ENCODE measurements around the gene RAB11FIP4. TPM values are rescaled to one million over a fixed set of nuclear protein-coding genes. Genes with fewer than 3 reads are reported as not detected.

Gene RAB11FIP4
- total and polyA plus RNA-seq, 9 donors: 1.8 to 16.5 (median 6.4) TPM

DNA sequence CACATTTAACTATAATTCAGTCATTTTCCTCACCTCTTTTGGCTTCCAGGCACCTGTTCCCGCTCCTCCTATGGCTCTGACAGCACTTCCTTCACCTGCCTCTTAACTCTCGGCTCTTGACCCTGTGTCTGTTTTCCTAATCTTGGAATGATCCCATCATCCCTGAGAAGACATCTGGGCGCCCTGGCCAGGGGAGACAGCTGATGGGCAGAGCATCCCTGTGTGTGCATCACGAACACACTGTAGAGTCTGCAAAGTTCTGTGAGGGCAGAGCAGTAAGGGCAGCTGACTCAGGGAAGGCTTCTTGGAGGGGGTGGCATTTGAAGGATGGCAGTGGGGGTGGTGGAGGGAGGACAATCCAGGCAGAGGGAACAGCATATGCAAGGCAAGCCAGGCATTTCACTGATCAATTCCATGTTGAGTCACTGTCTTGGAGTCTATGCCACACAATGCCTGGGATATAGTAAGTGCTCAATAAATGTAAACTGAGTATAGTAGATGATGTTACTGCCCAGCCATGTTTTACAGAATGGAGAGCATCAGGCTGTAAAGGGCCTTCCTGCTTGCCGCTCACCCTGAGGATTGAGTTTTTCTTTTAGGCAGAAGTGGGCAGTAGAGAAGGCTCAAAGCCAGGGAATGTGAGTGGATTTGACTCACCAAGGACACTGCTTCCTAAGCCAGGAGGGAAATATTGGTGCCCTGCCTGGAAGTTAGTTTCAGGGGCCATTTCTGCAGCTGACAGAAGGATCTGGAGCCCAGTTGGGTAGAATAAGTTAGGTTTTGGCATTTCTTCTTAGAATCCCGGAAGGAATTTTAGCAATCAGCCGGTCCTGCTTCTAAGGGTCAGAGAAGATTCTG is 5.8 kb upstream of the RAB11FIP4 start:
- TF ChIP-seq, protein P1, sequence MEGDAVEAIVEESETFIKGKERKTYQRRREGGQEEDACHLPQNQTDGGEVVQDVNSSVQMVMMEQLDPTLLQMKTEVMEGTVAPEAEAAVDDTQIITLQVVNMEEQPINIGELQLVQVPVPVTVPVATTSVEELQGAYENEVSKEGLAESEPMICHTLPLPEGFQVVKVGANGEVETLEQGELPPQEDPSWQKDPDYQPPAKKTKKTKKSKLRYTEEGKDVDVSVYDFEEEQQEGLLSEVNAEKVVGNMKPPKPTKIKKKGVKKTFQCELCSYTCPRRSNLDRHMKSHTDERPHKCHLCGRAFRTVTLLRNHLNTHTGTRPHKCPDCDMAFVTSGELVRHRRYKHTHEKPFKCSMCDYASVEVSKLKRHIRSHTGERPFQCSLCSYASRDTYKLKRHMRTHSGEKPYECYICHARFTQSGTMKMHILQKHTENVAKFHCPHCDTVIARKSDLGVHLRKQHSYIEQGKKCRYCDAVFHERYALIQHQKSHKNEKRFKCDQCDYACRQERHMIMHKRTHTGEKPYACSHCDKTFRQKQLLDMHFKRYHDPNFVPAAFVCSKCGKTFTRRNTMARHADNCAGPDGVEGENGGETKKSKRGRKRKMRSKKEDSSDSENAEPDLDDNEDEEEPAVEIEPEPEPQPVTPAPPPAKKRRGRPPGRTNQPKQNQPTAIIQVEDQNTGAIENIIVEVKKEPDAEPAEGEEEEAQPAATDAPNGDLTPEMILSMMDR (IDR thresholded peaks at IDR 0.05): no peak
- TF ChIP-seq EP300 (IDR thresholded peaks at IDR 0.05): no peak
- TF ChIP-seq POLR2A (IDR thresholded peaks at IDR 0.05): no peak
- DNase-seq: no peak
- H3K4me3 ChIP-seq: no peak overlapping the region
- no peaks in the 10 kb centered on the region for H3K9me3 ChIP-seq
- H3K4me1 ChIP-seq (ENCODE audit: insufficient read depth): no peaks in the 10 kb centered on the region
- H3K27me3 ChIP-seq: no peaks in the 10 kb centered on the region
- no peak overlapping the region for H3K27ac ChIP-seq
- H3K36me3 ChIP-seq: no peaks in the 10 kb centered on the region
- 69 to 79% (median 70%) methylated on average over 7 of the region's 7 CpGs for WGBS, 3 donors
- intact Hi-C loops (cut with DNase I): no loop called here

DNA sequence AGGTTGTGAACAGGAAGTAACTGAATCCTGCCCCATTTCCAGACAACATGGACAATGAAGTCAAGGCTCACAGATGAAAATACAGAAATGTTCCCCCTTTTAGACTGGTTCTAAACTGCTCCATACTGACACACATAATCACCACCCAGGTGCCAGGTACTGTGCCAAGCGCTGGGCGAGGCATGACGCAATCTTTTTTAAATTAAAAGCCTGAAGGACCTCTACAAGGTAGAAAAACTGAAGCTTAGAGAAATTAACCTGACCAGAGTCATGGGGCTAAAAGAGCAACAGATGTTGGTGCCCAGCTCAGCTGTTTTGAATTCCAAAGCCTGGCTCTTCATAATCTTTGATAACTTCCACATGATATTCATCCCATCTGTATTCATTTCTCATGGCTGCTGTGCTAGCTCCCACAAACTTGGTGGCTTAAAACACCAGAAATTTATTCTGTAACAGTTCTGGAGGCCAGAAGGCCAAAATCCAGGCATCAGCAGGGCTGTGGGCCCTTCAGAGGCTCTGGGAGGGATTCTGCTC is 4.9 kb upstream of the RAB11FIP4 start:
- WGBS, 3 donors: 84 to 85% (median 85%) methylated on average over 3 of the region's 3 CpGs
- TF ChIP-seq EP300 (IDR thresholded peaks at IDR 0.05): no peak
- TF ChIP-seq, protein P1 (IDR thresholded peaks at IDR 0.05): no peak
- no peak for TF ChIP-seq POLR2A (IDR thresholded peaks at IDR 0.05)
- no peaks in the 10 kb centered on the region for H3K4me1 ChIP-seq (ENCODE audit: insufficient read depth)
- H3K27me3 ChIP-seq: no peaks in the 10 kb centered on the region
- H3K36me3 ChIP-seq: no peaks in the 10 kb centered on the region
- no peak overlapping the region for H3K4me3 ChIP-seq
- intact Hi-C loops (cut with DNase I): no loop called here
- DNase-seq: no peak
- H3K27ac ChIP-seq: no peak overlapping the region
- H3K9me3 ChIP-seq: no peaks in the 10 kb centered on the region

DNA sequence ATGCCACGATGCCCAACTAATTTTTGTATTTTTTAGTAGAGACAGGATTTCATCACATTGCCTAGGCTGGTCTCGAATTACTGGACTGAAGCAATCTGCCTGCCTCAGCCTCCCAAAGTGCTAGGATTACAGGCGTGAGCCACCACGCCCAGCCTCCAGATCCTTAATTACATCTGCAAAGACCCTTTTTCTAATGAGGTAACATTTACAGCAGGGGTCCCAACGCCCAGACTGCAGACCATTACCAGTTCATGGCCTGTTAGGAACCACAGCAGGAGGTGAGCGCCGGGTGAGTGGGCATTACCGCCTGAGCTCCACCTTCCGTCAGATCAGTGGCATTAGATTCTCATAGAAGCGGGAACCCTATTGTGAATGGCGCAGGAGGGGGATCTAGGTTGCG is 4.0 kb upstream of the RAB11FIP4 start:
- WGBS, 3 donors: 81 to 83% (median 81%) methylated on average over 12 of the region's 12 CpGs
- H3K4me3 ChIP-seq: no peak overlapping the region
- H3K27ac ChIP-seq: no peak overlapping the region
- TF ChIP-seq, protein P1 (IDR thresholded peaks at IDR 0.05): no peak
- no peak for TF ChIP-seq POLR2A (IDR thresholded peaks at IDR 0.05)
- TF ChIP-seq EP300 (IDR thresholded peaks at IDR 0.05): no peak
- no peaks in the 10 kb centered on the region for H3K36me3 ChIP-seq
- no peak for DNase-seq
- no peaks in the 10 kb centered on the region for H3K27me3 ChIP-seq
- no peaks in the 10 kb centered on the region for H3K4me1 ChIP-seq (ENCODE audit: insufficient read depth)
- no peaks in the 10 kb centered on the region for H3K9me3 ChIP-seq
- intact Hi-C loops (cut with DNase I): no loop called here

DNA sequence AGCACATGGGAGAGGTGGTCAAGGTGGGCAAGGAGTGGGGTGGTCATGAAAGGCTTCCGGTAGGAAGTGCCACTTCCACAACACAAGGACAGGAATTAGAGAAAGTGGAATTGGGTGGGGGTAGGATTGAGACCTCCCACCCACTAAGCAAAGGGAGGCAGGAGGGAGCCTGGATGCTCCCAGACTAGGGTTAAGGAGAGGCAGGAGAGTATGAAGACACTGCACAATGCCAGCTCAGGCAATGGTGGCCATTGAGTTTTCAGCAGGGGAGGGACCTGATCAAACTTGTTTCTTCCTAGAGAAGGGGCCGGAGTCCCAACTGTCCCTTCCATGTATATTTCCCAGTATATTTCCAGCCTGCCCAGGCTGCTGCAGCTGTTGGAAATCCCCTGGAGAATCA is 3.1 kb upstream of the RAB11FIP4 start:
- Histone ChIP-seq H3K27ac (no peak overlapping the region), H3K4me1 (ENCODE audit: insufficient read depth) (no peaks in the 10 kb centered on the region), H3K27me3 (no peaks in the 10 kb centered on the region), H3K4me3 (no peak overlapping the region), H3K9me3 (no peaks in the 10 kb centered on the region), H3K36me3 (no peaks in the 10 kb centered on the region)
- intact Hi-C loops (cut with DNase I): no loop called here
- TF ChIP-seq, protein P1 (IDR thresholded peaks at IDR 0.05): no peak
- TF ChIP-seq POLR2A (IDR thresholded peaks at IDR 0.05) (no peak), EP300 (IDR thresholded peaks at IDR 0.05) (no peak)
- DNase-seq: no peak
- 71 to 83% (median 82%) methylated on average over 2 of the region's 2 CpGs for WGBS, 3 donors
